Activated effector memory CD4-positive, alpha-beta T cell treated with anti-CD3 and anti-CD28 coated beads, Interleukin-2, amount 50 U/mL, for 16 hours (primary cell): Measurements from ENCODE around the gene IFI27L2.
"Not testable (repeated sequence)": the region's sequence is repeated elsewhere in the genome, so short reads cannot be mapped to it uniquely, and the experiment has no call there.

ENCODE experiments used
- DNase-seq: peaks from one replicate; pipeline ENCODE4 v3.0.0-alpha.2; 2020

IFI27L2 gene

GRCh38 chr14:94129111-94129757 is at the start of gene IFI27L2:
IFI27L2 (minus strand) TSS chr14:94129604; CDS start chr14:94129564, 40 bp downstream.
- DNase-seq: peak; percentile 88

GRCh38 chr14:94177806-94178205 is 48.4 kb upstream of the IFI27L2 start:
- no peak for DNase-seq

- no peak for DNase-seq
Measured at GRCh38 chr14:94176808-94177207, 47.4 kb upstream of the IFI27L2 start.

- no peak for DNase-seq
Measured at GRCh38 chr14:94175747-94176146, 46.3 kb upstream of the IFI27L2 start.

- DNase-seq: peak; percentile 68
Measured at GRCh38 chr14:94175011-94175745, 45.8 kb upstream of the IFI27L2 start.

GRCh38 chr14:94174604-94175010 is 45.2 kb upstream of the IFI27L2 start:
- DNase-seq: no peak

GRCh38 chr14:94173885-94174603 is 44.6 kb upstream of the IFI27L2 start, which contains the start of gene PPP4R4:
PPP4R4 (plus strand) TSS chr14:94174322; CDS start chr14:94174466, 144 bp downstream.
- DNase-seq: peak; percentile 93

- peak; percentile 69 for DNase-seq
Measured at GRCh38 chr14:94173471-94173884, 44.1 kb upstream of the IFI27L2 start.

GRCh38 chr14:94172545-94172944 is 43.1 kb upstream of the IFI27L2 start:
- DNase-seq: no peak

- no peak for DNase-seq
Measured at GRCh38 chr14:94171208-94171607, 41.8 kb upstream of the IFI27L2 start.

- DNase-seq: no peak
Measured at GRCh38 chr14:94170136-94170535, 40.7 kb upstream of the IFI27L2 start.

GRCh38 chr14:94165744-94166143 is 36.3 kb upstream of the IFI27L2 start:
- DNase-seq: no peak

- DNase-seq: no peak
Measured at GRCh38 chr14:94164685-94165431, 35.5 kb upstream of the IFI27L2 start.

GRCh38 chr14:94163796-94164195 is 34.4 kb upstream of the IFI27L2 start:
- DNase-seq: no peak

GRCh38 chr14:94162466-94162865 is 33.1 kb upstream of the IFI27L2 start:
- DNase-seq: no peak

GRCh38 chr14:94161981-94162380 is 32.6 kb upstream of the IFI27L2 start:
- no peak for DNase-seq

- no peak for DNase-seq
Measured at GRCh38 chr14:94161058-94161457, 31.7 kb upstream of the IFI27L2 start.

GRCh38 chr14:94158239-94158883 is 29.0 kb upstream of the IFI27L2 start:
- no peak for DNase-seq

- no peak for DNase-seq
Measured at GRCh38 chr14:94157197-94157596, 27.8 kb upstream of the IFI27L2 start.

- not testable (repeated sequence) for DNase-seq
Measured at GRCh38 chr14:94156143-94156542, 26.7 kb upstream of the IFI27L2 start.

GRCh38 chr14:94153750-94154342 is 24.4 kb upstream of the IFI27L2 start:
- DNase-seq: no peak

GRCh38 chr14:94152676-94153075 is 23.3 kb upstream of the IFI27L2 start:
- no peak for DNase-seq
